NT2/D1 (cell line): Measurements from ENCODE around the gene LEMD1.

Experiments used
- SUZ12 ChIP-seq: IDR thresholded peaks from 2 replicates; pipeline ENCODE4 v1.6.1; 2011; ENCODE audit not compliant: insufficient read length, insufficient read depth; ENCODE audit errors: extremely low read depth
- YY1 ChIP-seq: IDR thresholded peaks from 2 replicates; pipeline ENCODE4 v1.6.1; 2011; ENCODE audit not compliant: insufficient read length, insufficient read depth
- ZNF274 ChIP-seq: IDR thresholded peaks from 2 replicates; pipeline ENCODE4 v1.6.1; 2011; ENCODE audit warnings: mild to moderate bottlenecking, low read depth, low read length

- TF ChIP-seq YY1 (no peak), ZNF274 (no peak), SUZ12 (no peak)
Measured at GRCh38 chr1:205382561-205382960, 39.3 kb downstream of the LEMD1 start.
